HG03139 (cell line): ENCODE results near the gene SLC37A1.
"Not testable (repeated sequence)": the region's sequence is repeated elsewhere in the genome, so short reads cannot be mapped to it uniquely, and the experiment has no call there.

Source experiments
- ATAC-seq: cut with Tn5 transposase; IDR thresholded peaks from one replicate; pipeline ENCODE4 v1.9.1; 2021; ENCODE audit not compliant: unreplicated experiment

Gene SLC37A1

DNA sequence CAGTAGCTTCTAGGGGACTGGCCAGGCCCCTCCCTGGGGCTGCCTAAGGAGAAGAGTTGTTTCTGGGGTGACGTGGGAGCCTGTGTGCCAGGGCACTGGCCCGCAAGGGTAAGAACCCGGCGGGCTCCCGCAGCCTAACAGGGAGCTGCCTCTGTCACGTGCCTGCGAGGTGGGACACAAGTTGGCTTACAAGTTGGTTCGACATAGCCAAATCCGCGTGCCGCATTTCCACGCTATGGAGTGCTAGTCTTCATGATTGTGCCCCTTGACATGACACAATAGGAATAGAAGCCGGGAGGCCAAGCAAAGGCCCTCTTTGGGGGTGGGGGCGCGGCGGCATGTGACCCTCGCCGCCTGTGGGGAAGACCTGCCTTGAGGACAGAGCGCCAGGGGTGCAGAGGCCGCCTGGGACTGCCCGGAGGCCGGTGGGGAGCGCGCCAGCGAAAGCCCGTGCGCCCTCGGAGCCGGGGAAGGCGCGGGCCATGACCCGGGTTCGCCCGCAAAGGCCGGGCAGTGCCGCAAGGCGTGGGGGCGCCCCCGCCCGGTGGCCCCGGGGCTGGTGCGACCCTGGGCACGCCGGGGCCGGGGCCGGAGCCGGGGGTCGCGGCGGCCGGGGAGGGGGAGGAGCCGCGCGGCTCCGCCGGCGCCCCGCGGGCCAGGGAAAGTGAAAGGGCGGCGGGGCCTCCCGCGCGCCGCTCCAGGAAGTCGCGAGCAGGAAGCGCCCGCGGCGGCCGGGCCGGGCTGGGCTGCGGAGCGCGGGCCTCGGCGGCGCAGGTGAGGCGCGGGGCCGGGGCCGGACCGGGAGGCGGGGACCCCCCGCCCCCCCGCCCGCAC is at the start of gene SLC37A1:
TSS of gene SLC37A1 (plus strand) at position 702 of the 834 bp plus-strand sequence. CDS start 4,603 bp downstream, outside the sequence.
- peak; percentile 46 for ATAC-seq

DNA sequence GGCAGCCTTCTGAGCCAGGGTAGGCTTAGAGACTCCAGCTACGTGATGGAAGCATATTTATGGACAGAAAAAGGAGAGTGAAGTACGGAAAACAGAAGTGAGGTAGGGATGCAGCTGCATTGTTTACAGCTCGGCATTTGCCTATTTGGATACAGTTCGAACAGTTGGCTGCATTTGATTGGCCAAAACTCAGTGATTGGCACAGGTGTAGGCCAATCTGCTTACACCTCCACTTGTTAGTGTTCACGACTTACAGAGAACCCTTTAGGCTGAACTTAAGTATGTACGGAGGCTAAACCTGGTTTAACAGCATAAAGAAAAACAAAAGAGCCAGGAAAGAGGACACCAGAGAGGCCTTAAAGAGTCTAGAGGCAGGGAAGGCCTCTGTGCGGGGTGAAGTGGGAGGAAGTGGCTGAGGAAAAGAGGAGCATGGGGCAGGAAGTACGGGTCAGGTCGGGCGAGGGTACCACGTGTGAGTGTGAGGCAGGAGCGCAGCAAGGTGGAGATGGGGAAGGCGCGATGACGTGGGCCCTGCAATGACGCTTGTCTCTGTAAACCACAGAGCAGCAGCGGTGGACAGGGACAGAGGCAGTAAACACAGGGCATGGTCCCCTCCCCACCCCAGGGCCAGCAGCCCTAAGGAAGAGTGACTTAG is 49.7 kb upstream of the SLC37A1 start:
- no peak for ATAC-seq

DNA sequence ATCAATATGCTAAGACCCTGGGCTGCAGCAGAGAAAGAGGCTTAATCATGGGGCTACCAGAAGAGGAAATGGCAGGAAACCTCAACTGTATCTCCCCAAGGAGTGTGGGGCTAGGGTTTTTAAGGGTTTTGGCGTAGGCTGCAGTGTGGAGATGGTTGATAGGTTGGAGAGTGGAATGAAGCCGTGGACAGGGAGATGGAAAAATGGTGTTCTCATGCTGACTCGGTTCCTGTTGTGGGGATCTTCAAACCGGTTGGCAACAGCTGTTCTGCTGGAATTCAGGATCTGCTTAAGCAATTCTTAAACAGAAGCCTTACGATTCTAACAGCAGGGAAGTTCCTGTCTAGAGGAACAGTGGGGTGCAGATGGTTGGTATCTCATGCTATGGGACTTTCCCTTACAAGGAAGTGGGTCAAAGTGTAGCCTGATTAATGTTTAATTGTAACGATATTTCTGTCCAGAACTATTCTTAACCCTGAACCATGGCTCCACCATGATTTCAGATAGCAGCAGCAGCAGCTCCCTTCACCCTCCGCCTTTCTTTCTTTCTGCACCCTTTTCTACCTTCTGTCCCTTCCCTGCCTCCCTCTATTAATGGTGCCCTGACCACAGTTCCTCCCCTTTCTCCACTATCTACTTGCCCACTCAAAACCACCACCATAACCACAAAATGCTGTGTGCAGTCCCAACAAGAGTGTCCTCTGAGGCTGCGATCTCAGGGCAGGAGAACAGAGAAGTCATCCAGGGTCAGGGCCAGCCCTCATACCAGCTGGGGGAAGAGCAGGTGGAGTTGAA is 48.4 kb upstream of the SLC37A1 start:
- no peak for ATAC-seq

DNA sequence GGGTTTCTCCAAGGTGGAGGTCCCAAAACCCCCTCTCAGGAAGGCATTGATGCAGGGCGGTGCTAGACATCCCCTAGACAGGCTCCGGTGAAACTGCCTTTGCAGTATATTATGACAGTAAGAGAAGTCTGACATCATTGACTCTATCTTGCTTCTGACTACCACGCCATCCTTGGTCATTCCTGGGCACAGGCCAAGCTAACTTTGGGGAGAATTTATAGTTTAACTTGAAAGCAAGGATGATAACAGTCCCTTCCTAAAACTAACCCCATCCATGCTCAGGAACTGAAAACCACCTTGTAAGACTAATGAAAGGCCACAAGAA is 47.9 kb upstream of the SLC37A1 start:
- no peak for ATAC-seq

DNA sequence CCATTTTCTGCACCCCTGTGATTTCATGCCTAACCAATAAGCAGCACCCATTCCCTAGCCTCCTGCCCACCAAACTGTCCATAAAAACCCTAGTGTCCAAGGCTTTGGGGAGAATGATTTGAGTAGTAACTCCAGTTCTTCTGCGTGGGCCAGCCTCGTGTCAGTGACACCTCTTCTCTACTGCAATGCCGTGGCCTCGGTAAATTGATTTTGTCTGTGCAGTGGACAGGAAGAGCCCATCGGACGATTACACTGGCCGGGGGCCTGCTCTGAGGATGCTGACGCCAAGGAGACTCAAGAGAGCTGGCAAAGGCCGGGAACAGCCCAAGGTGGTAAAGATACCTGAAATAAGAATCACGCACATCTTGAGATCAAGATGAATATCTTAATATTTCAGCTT is 47.0 kb upstream of the SLC37A1 start:
- ATAC-seq, result no peak

DNA sequence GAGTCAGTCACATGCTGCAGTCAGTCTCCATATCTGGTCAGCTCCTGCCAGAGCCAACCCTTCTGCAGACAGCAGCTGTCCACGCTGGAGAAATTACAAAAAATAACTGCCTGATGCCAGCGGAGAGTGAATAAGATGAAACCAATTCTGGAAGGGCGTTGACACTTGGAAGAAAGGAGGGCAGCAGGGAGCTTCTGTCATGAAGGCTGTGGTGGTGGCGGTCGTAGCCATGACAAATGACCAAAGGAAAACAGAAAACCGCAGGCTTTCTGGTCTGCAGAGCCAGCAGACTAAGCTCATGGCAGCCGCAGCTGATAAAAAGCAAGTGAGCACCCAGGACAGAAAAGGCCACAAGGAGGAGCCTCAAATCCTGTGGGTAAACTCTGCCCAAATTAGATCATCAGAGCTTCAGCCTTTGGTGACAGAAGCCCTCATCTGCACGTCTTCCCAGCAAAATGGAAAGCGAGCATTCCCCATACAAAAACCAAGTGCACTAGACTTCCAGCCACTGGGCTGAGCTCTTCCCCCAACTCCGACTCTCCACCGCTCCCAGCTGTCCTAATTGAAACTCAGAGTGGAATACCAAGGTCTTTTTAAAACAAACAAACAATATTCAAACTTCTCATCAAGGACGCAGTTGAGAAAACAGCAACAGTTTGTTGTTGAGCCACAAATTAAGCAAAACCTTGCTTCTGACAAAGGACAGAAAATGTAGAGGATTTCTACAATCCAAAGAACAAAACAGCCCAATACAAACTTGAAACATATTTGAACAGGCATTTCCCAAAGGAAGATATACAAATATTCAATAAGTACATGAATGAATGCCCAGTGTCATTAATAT is 46.3 kb upstream of the SLC37A1 start:
- ATAC-seq, result no peak

DNA sequence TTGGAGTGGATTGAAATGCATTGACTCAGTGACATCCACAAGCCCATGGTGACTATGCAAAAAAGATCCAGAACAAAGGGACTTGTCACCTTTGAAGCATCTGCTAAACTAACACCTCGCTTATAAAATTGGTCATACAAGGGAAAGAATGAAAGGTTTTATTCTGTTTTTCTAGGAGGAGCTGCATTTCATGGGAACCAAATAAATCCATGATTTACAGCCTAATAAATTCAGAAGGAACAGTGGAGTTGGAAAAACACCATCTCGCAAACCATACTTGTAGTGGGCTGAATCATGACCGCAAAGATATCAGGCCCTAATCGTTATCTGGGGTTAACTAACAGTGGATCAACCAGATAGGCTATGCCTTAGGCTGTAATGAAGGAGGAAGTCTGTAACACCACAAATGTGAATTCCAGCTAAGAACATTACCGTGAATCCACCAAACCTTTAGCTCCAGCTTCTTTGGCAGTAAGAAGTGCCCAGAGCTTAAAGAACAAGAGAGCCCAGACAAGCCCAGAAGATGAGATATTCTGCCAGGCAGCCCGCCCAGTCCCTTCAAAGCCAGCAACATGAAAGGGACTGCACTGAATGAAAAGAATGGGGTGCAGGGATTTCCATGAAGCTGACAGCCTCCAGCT is 45.0 kb upstream of the SLC37A1 start:
- no peak for ATAC-seq

DNA sequence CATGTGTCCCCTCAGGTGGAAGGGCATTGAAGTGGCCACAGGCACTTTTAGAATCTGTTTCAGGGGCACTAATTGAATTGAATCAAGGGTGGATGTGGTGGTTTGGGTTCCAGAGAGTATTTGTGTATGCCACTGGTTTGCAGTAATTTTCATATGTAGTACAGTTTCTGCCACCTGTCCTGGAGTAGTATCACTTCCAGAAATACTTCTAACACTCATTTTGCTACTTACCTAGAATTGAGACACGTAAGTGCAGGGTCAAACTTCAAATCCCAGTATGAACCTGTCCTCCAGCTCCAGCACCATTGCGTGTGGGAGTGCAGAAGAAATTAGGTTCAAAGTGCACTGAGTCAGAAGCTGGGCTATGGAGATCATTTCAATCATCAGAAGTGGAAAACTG is 44.4 kb upstream of the SLC37A1 start:
- no peak for ATAC-seq

DNA sequence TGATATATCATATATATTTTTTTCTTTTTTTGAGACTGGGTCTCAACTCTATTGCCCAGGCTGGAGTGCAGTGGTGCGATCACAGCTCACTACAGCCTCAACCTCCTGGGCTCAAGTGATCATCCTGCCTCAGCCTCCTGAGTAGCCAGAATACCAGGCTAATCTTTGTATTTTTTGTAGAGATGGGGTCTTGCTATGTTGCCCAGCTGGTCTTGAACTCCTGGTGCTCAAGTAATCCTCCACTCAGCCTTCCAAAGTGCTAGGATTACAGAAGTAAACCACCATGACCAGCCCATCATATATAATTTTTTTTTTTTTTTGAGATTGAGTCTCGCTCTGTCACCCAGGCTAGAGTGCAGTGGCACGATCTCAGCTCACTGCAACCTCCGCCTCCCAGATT is 43.9 kb upstream of the SLC37A1 start:
- not testable (repeated sequence) for ATAC-seq

DNA sequence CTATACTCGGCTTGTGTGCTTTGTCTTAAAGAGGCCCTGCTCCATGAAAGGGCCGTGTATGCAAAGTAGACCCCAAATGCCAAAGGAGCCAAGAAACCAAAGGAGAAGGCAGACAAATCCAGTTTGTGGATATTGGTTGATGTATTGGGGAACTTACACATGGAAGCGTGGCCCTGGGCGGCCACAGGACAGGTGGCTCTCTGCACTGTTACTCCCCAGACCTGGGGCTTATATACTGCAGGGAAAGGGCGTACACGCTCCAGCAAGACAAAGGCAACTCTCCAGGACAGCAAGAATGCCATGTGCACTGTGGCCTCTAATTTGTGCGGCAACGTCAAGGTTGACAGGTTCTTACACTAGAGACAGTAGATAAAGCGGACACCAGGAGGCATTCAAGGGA is 42.4 kb upstream of the SLC37A1 start:
- ATAC-seq, result no peak

DNA sequence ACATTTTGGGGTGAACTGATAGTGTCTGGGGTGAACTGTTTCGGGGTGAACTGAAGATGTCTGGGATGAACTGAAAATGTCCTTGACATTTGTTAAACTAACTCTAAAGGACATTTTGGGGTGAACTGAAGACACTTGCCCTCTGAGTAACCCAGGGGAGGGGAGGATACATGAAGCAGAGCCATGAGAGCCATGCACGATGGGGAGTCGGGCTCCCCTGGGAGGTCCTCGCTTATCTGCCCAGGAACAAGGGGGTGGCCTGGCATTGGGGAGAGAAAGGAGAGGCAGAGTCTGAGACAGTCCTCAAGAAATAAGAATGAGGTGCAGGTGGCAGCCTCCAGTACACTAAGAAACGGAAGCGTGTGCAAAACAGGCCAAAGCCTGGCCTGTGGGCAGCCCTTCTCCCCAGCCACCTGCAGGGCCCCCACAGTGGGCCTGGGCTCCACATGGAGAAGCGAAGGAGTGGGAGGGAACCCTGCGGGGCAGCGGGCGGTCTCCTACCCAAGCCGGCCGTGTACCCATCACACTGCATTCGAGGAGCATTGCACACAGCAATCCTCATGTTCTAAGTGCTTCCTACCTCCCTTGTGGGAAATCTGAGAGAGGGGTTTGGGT is 41.8 kb upstream of the SLC37A1 start:
- no peak for ATAC-seq

DNA sequence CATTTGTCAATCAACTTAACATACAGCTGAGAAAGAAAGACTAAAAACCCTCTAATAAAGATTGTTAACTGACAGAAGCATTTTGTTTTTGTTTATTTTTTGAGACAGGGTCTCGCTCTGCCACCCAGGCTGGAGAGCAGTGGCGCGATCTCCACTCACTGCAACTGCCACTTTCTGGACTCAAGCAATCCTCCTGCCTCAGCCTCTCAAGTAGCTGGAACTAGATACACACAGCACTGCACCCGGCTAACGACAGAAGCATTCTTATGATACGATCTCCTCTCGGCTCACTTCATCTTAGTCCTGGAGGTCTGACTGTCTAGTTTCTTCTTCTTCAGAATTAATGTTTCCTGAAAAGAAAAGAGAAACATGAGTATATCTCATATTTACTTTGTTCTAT is 41.1 kb upstream of the SLC37A1 start:
- ATAC-seq, result no peak

DNA sequence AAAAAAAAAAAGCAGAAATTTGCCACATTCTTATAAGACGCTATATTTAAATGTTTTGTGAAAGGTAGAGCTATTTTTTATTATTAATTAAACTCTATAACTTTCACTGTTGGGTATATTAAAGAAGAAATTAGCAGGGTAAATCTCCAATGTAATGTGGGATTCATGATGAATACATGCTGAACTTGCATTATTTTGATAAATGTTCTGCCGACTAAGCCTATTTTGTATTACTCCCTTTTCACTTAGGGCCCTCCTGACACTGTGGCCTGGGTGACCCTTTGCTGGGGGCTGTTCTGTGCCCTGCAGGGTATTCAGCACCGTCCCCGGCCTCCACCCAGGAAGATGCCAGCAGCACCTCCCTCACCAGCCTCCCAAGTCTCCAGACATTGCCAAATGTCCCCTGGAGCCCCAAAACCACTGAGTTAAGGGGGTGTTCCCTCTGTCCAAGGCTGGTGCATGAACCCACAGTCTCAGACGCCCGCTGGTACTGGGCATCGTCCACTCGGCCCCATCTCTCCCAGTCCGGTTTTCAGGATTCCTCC is 40.1 kb upstream of the SLC37A1 start:
- no peak for ATAC-seq

DNA sequence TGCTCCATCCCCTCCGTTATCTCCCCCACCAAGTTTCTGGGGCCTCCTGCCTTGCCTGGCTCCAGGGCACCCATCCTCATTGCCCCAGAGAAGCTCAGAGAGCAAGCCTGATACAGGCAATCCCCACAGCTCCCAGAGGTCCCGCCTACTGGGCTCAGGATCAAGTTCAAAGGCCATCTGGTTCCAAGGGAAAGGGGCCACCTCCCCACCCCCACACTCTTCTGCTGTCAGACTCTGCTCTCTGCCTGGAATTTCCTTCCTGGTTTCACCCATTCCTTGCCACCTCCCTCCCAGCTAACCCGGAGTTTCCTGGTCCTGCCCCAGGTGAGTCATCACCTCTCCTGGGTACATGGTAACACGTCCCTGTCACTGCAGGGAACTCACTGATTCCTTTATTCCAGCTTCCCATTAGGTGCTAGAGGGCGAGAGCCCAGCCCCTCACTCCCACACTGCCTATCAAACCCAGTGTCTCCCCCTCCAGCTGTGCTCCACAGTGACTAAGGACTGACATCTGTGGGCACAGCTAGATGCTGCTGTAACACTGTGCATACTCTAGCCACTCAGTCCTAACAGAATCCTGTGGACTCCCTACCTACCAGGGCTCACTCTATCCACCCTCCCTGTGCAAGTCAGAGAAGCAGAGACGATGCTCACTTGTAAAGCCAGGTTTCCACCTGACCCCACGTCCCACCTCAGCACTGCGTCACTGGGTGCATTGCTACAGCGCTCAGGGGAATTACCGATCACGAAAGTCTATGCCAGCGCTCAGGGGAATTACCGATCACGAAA is 39.4 kb upstream of the SLC37A1 start:
- ATAC-seq, result no peak

DNA sequence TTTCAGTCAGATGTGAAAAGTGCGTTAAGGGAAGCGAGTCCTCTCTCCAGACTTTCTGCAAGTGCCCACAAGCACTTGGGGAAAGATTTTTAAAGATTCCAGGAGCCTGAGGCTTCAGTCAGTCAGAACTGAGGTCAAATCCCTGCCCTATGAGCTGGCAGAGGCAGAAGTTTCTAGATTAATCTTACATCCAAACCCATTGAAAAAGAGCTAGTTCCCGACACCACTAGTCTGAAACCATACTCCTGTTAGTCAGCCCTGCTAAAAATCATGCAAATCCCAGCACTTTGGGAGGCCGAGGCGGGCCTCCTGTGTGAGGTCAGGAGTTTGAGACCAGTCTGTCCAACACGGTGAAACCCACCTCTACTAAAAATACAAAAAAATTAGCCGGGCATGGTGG is 38.6 kb upstream of the SLC37A1 start:
- ATAC-seq, result no peak

DNA sequence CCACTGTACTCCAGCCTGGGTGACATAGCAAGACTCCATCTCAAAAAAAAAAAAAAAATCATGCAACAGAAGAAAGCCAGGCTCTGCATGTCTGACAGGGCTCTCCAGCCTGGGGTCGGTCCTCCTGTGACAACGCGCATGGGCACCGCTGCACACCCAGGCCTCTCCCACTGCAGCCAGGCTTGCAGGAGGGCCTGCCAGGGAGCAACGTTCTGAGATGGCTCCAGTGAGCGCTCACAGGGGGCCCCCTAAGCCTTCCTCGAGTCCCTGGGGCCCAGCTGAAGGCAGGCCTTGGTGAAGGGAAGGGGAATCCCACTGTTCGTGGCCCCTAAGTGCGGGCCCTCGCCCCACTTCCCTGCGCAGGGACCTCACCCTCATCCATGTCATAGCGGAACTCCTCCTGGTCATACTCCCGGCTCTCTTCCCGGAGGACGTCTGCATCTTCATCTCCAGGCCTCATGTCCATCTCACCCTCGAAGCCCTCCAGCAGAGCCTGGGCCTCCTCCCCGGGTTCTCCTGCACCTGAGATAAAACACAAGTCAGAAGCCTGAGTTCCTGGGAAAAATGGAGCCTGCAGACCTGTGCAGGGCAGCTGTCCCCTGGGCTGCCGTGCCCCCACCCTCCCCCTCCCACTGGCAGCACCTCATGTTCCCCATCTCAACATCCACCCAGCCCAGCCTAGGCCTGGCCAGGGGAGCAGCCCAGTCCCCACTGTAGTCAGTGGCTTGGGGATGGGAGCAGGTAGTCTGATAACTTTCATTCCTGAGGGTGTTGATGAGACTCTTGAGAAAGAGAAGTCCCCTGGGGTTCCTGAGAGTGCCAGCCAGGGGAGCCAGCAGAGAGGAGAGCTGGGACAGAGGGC is 37.9 kb upstream of the SLC37A1 start:
- ATAC-seq, result no peak

DNA sequence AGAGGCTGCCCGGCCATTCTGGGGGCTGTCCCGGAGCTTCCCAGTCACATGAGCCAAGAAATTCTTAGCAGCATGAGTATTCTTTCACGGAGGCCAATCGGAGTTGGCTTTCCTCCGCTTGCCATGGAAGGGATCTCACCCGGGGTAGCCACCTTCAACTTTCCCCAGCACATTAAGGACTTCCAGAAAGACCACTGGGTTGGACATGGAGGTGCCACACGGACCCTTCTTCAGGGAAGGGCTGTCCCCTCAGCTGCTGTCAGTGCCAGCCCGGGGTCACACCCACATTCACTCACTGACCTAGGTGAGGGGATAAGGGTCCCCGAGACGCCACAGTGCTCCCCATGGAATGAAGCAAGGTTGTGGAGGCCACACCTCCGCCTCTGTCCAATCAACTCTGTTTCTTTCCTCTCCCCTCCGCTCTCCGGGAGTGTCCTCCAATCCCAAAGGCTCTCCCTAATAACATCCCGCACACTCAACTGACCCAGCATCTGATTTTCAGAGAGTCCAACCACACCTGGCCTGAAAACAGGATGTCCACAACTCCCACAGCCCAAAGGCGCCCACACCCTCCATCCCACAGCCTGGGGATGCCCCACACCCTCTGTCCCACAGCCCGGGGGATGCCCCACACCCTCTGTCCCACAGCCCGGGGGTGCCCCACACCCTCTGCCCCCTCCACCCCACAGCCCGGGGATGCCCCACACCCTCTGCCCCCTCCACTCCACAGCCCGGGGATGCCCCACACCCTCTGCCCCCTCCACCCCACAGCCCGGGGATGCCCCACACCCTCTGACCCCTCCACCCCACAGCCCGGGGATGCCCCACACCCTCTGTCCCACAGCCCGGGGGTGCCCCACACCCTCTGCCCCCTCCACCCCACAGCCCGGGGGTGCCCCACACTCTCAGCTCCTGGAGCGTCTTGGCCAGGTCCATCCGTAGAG is 37.0 kb upstream of the SLC37A1 start:
- ATAC-seq, result no peak
